Ishikawa (cell line): ENCODE measurements around the gene PRELID2.

Source experiments
- CEBPB ChIP-seq: IDR thresholded peaks from 2 replicates; pipeline ENCODE4 v1.6.1; 2012
- EP300 ChIP-seq: IDR thresholded peaks from 2 replicates; pipeline ENCODE4 v1.6.1; 2012; ENCODE audit warnings: borderline replicate concordance
- MAX ChIP-seq: IDR thresholded peaks from 2 replicates; pipeline ENCODE4 v1.6.1; 2012
- REST ChIP-seq: IDR thresholded peaks from 2 replicates; pipeline ENCODE4 v1.6.1; 2012; ENCODE audit warnings: low read depth, mild to moderate bottlenecking
- TAF1 ChIP-seq: IDR thresholded peaks from 2 replicates; pipeline ENCODE4 v1.6.1; 2012; ENCODE audit warnings: low read depth, mild to moderate bottlenecking
- TCF12 ChIP-seq: IDR thresholded peaks from 2 replicates; pipeline ENCODE4 v1.6.1; 2012; ENCODE audit warnings: low read depth
- YY1 ChIP-seq: IDR thresholded peaks from 2 replicates; pipeline ENCODE4 v1.6.1; 2012; ENCODE audit warnings: low read depth
- ZBTB7A ChIP-seq: IDR thresholded peaks from 2 replicates; pipeline ENCODE4 v1.6.1; 2012; ENCODE audit warnings: low read depth

- TF ChIP-seq YY1 (no peak), EP300 (no peak), REST (no peak), TCF12 (no peak), CEBPB (no peak), MAX (no peak), ZBTB7A (no peak), TAF1 (no peak)
Observed at GRCh38 chr5:145829708-145830361, 5.3 kb downstream of the PRELID2 start.
